Inflammatory macrophage treated with lipopolysaccharide for 4 hours (primary cell): Measurements from ENCODE around the gene ROR1.

Source experiments
- DNase-seq: peaks from one replicate; pipeline ENCODE4 v3.0.0-alpha.2; 2020

The ROR1 gene

GRCh38 chr1:63983391-63984256 lies 209.8 kb downstream of the ROR1 start:
- DNase-seq, result no peak

GRCh38 chr1:63984257-63984929 lies 210.6 kb downstream of the ROR1 start:
- no peak for DNase-seq

DNA sequence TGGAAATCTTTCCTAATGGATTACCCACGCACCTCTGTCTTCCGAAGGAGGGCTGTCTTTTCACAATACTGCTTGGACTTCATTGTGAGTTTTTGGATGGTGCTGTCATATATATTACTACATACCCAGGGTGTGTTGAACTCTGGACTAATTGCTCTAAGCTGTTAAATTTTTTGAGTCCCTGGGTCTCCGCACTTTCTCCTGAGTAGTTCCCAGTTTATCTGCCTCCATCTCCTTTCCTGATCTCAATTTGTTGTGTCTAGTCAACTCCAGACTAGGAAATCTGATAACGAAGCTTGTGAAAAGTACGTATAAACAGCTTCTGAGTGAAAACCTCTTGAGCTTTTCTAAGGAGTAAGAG lies 211.1 kb downstream of the ROR1 start:
- DNase-seq, result no peak

- DNase-seq, result no peak
Observed at GRCh38 chr1:63987014-63987627, 213.3 kb downstream of the ROR1 start.

DNA sequence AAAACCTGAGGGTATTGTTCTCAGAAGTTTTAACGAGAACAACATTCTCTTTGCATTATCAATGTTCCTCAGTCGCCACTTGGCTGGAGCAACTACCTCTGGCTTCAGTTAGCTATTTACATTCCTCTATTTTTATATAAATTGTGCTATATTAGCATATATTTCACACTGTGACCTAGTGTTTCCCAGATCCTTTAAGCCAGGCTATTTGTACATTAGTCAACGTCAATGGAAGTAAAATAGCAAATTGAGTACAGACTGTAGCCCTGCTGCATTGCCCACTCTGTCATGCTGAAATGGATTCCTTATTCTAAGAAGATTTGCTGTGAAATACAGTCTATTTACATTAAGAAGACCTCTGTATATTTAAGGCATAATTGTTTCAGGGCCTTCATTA lies 213.8 kb downstream of the ROR1 start:
- no peak for DNase-seq

- no peak for DNase-seq
Observed at GRCh38 chr1:63988941-63989340, 215.1 kb downstream of the ROR1 start.

DNA sequence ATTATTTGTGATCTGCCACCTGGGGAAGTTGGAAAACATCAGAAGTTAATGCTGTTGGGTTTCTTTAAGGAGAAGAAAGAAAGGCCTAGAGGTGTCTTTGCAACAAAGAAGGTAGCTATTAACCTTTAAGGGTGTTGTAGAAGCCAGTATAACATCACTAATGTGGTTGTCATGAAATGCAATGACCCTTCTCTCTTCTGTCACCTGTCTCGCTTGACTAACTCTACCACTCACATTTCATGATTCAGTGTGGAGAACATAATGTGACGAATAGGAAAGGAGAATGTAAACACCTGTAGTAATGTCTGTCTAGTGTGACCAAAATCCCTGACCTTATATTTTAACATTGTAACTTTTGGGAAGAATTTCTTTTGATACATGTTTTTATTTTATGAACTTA lies 217.9 kb downstream of the ROR1 start:
- DNase-seq, result no peak

DNA sequence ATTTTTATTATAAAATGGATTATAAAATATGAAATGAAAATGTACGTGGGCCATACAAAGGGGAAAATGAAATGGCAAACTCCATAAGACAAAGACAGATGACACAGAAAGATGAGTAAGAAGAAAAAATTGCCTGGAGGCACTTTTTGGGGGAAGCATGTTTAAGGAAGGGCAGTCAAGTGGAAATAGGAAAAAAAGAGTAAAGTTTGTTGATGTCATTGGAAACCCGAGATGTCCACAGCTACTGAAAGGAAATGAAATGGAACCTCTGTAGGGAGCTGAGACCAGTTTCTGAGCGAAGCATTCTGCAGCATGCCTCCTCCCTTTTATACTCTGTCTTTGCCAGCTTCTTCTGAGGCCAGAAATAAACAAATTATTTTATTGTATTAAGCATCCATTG lies 226.2 kb downstream of the ROR1 start:
- no peak for DNase-seq

GRCh38 chr1:64001038-64001437 lies 227.2 kb downstream of the ROR1 start:
- DNase-seq, result no peak

- no peak for DNase-seq
Observed at GRCh38 chr1:64004451-64005025, 230.7 kb downstream of the ROR1 start.

DNA sequence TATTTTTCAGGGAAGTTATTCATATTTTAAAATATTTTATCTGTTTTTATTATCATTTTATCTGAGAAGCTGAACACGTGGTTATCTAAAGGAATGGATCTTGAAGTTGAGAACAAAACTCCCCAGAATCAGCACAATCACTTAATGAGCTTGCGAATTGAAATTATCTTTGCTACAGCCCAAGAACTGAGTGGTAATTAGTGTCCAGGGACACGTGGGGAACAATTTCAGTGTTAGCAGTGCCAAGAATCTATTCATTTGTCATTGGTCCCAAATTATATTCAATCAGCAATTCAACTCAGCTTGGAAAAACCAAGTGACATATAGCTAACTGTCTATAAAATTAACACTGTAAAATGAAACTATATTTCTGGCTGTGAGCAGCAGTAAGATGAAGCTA lies 232.0 kb downstream of the ROR1 start:
- DNase-seq, result no peak

DNA sequence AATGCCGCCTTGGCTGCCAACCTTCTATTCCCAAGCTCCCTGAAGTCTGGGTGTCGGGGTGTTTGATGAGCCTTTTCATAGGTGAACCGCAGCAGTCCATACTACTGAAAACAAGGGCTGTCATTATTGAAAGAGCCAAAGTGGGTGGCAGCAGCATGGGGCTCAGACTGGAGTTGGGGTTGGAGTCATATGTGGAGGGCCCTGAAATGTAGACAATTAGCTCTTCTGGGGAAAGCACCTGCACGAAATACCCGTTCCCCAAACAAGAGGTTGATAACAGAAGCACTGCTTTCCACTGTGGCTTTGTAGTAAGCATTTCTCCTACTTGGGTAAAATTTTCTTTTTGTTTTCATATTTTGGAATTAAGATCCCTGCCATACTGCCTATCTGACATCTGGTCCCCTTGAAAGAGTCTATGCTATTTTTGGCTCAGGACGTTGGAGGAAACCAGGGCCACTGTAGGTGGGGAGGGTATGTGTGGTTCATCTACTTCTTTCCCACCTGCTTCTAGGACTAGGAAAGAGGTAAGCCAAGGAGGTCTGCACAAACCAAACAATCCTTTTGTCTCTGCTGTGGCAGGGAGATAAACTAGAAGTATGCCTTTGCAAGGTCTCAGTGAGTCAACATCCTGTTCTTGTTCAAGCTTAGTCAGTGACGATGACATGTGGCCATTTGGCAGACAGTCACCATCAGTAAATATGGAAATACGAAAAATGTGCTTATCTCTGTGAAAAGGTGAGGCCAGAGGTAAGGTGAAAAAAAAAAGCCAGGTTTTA lies 232.6 kb downstream of the ROR1 start:
- no peak for DNase-seq

GRCh38 chr1:64010316-64010715 lies 236.5 kb downstream of the ROR1 start:
- DNase-seq, result no peak

DNA sequence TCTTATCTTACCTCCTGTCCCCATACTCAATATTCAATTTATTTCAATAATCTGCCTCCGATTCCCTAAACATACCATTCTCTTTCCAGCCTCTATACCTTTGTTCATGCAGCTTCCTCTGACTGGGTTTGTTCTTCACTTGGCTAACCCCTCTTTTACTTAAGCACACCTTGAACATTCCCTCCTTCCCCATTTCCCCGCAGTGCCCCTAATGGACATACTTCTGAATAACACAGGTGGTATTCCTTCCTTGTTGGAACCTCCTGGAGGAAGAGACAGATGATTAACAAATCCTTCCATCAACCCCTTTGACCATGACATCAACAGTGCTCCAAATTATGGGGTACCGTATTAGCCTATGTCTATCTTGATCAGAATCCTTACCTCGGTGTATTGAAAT lies 239.6 kb downstream of the ROR1 start:
- DNase-seq, result no peak

DNA sequence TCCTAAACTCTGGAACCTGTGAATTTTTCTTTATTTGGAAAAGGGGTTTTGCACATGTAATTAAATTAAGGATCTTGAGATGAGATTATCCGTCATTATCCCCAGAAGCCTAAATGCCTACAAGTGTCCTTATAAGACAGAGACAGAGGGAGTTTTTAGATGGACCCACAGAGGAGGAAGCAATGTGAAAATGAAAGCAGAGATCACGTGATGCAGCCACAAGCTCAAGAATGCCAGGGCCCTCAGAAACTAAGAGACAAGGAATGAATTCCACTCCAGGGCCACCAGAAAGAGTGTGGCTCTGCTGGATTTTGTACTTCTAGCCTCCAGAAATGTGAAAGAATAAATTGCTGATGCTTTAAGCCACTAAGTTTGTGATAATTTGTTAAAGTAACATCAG lies 246.0 kb downstream of the ROR1 start:
- peak; percentile 21 for DNase-seq

DNA sequence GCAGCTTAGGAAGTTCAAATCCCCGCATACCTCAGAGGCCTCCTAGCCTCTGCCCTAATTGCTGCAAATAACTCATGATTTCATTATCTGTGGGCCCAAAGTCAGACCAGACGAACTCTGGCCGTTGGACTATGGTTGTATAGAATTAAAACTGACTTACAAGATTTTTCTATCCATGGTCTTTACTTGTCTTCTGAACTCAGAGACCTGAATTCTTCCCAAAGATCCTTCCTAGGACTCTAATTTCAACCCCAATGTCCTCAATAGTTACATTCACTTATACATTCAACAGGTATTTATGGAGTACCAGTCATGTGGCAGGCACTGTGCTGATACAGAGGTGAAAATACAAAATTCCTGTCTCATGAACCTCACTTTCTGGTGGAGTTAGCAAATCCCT lies 247.2 kb downstream of the ROR1 start:
- no peak for DNase-seq

GRCh38 chr1:64025051-64025450 lies 251.2 kb downstream of the ROR1 start:
- DNase-seq, result no peak

DNA sequence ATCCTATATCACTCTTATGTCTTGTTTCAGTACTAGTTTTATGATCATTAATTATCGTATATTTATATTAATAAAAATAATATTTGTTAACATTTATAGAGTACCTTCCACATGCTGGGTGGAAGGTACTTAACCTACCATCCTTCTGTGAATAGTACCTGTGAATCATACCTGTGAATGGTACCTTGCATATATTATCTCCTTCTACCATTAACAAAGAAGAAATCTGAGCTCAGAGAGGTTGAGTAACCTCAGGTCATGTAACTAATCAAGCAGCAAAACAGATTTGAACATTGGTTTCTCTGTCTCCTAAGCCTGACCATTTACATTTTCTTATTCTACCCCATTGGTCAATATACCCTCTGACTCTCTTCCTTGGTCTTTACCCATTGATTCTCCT lies 255.2 kb downstream of the ROR1 start:
- no peak for DNase-seq

- DNase-seq, result no peak
Observed at GRCh38 chr1:64030411-64030810, 256.6 kb downstream of the ROR1 start.

DNA sequence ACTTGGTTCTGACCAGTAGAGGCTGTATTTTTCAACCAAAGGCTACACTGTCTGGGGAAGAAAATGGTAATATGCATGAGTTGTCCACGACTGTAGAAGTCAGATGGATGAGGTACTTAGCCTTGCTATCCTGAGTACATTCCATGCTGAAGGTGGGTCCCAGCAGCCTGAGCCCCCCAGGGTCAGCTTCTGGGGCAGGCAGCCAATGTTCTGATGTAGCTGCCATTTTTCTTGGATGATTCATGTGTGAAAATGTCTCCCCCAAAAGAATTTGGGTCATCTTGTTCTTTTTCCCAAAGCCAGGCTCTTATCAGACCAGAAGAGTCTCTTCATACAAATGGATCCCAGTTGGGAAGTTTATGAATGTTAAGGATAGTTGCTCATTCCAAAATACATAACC lies 257.4 kb downstream of the ROR1 start:
- DNase-seq, result no peak

DNA sequence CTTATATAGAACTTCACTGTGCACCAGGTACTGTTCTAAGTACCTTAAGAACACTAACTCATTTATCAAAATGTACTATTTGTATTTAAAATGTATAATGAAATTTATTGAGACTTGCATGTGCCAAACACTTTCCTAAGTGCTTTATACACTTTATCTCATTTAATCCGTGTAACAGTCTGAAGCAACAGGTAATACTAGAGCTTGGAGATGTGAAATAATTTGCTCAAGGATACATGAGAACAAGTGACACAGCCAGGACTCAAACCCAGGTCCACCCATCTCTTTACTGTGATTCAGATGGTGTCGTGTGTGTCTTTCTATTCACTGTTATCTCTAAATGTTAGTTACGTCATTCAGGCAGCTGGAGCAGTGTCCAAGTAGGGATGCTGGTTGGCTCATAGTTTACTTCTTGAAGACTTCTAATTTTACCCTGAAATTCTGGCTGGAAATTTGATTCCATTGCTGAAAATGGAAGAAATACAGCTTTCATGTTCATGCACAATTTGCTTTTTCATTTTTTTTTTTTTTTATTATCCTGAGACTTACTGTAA lies 259.9 kb downstream of the ROR1 start:
- no peak for DNase-seq

DNA sequence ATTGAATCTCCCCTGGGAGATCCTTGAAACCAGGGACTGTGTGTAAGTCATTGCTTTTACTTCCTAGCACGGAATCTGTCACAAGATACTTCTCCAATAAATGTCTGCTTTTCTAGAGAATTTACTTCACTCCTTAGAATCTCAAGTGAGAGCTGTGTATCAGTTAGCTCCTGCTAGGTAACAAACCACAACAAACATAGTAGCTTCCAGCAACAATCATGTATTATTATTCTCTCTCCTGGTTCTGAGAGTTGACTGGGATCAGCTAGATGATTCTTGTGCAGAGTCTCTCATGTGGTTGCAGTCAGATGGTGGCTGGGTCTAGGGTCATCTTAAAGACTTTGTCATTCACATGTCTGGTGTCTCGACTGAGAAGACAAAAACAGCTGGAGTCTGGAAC lies 262.7 kb downstream of the ROR1 start:
- DNase-seq, result no peak

GRCh38 chr1:64038119-64038518 lies 264.3 kb downstream of the ROR1 start:
- DNase-seq, result no peak
